Choroid plexus epithelial cell (primary cell): ENCODE data around the gene ZNF764.

Experiments
- DNase-seq: peaks from one replicate; pipeline ENCODE4 v3.0.0-alpha.2; 2010; ENCODE audit warnings: low read depth
- H3K4me3 ChIP-seq: 2 replicates; pipeline ENCODE4 v1.5.1; 2011; ENCODE audit warnings: low read depth, mild to moderate bottlenecking, control low read depth, low read length, moderate library complexity
- TF ChIP-seq, protein P1 (sequence below): conservative IDR thresholded peaks from 2 replicates; pipeline ENCODE4 v1.5.1; 2011; ENCODE audit warnings: low read depth, mild to moderate bottlenecking, control low read depth, inconsistent platforms, low read length, moderate library complexity

ZNF764 gene

DNA sequence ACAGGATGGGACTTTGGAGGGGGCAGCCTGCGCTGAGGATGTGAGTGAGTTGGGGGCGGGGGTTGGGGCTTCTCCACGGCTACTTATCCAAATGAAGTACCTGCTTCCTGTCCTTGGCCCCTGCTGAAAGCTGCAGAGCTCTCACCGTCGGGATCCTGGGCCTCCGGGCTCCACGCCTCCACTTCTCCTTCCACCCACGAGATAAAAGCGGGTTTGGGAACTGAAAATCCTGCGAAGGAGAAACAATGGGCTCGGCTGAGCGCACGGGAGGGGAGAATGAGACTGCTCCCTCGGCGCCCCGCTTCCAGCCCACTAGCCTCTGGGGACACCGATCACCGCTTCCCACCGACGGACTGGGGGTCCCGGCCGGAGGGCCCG, 26.8 kb upstream of the ZNF764 start:
- TF ChIP-seq, protein P1, sequence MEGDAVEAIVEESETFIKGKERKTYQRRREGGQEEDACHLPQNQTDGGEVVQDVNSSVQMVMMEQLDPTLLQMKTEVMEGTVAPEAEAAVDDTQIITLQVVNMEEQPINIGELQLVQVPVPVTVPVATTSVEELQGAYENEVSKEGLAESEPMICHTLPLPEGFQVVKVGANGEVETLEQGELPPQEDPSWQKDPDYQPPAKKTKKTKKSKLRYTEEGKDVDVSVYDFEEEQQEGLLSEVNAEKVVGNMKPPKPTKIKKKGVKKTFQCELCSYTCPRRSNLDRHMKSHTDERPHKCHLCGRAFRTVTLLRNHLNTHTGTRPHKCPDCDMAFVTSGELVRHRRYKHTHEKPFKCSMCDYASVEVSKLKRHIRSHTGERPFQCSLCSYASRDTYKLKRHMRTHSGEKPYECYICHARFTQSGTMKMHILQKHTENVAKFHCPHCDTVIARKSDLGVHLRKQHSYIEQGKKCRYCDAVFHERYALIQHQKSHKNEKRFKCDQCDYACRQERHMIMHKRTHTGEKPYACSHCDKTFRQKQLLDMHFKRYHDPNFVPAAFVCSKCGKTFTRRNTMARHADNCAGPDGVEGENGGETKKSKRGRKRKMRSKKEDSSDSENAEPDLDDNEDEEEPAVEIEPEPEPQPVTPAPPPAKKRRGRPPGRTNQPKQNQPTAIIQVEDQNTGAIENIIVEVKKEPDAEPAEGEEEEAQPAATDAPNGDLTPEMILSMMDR, result no peak
- peak; percentile 24 for DNase-seq
- H3K4me3 ChIP-seq, result peak overlapping the region; percentile 85

DNA sequence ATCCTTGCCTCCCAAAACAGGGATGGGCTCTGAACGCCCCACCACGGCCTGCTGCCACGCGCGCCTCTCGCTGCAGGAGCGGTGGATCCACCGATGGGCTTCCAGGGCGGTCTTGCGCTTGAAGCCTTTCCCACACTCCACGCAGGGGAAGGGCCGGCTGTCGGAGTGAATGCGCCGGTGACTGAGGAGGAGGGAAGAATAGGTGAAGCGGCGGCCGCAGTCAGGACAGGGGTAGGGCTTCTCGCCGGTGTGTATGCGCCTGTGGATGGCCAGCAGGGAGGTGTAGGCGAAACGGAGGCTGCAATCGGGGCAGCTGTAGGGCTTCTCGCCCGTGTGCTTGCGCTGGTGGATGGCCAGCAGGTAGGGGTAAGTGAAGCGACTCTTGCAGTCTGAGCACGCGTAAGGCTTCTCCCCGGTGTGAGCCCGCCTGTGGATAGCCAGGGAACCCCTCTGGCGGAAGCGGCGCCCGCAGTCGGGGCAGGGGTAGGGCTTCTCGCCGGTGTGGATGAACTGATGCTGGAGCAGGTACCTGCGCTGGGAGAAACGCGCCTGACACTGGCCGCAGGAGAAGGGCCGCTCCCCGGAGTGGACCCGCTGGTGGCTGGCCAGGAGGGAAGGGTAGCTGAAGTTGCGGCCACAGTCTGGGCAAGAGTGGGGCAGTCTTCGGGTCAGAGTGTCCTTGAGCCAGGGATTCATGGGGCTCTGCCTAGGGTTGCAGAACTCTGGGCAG, 24.6 kb upstream of the ZNF764 start:
- TF ChIP-seq, protein P1, result no peak
- H3K4me3 ChIP-seq, result no peak overlapping the region
- DNase-seq, result no peak

DNA sequence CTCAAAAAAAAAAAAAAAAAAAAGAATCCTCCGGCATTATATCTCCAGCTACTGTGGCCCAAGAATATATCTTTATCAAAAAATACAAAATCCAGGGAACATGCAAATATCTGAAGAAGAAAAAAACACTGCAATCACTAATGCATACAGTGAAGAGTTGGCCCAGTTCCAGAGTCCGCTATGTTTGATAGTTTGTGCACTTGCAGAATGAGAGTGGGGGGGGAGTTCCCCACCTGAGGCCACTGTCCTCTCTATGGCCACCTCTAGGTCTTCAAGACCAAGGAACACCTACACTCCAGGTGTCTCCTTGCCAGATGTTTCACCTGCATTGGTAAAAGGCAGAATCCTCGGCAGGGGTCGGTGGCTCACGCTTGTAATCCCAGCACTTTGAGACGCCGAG, 23.3 kb upstream of the ZNF764 start:
- TF ChIP-seq, protein P1, result no peak
- H3K4me3 ChIP-seq, result no peak overlapping the region
- DNase-seq, result no peak

DNA sequence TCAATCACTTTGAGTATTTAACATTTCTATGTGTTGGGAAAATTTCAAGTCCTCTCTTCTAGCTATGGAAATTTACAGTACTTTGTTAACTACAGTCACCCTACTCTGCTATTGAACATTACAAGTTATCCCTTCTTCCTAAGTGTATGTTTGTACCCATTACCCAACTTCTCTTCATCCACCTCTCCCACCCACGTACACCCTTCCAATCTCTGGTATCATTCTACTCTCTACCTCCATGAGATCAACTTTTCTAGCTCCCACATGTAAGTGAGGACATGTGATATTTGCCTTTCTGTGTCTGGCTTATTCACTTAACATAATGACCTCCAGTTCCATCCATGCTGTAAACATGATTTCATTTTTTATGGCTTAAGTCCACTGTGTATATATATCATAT, 16.5 kb upstream of the ZNF764 start:
- DNase-seq, result no peak
- TF ChIP-seq, protein P1, result no peak

DNA sequence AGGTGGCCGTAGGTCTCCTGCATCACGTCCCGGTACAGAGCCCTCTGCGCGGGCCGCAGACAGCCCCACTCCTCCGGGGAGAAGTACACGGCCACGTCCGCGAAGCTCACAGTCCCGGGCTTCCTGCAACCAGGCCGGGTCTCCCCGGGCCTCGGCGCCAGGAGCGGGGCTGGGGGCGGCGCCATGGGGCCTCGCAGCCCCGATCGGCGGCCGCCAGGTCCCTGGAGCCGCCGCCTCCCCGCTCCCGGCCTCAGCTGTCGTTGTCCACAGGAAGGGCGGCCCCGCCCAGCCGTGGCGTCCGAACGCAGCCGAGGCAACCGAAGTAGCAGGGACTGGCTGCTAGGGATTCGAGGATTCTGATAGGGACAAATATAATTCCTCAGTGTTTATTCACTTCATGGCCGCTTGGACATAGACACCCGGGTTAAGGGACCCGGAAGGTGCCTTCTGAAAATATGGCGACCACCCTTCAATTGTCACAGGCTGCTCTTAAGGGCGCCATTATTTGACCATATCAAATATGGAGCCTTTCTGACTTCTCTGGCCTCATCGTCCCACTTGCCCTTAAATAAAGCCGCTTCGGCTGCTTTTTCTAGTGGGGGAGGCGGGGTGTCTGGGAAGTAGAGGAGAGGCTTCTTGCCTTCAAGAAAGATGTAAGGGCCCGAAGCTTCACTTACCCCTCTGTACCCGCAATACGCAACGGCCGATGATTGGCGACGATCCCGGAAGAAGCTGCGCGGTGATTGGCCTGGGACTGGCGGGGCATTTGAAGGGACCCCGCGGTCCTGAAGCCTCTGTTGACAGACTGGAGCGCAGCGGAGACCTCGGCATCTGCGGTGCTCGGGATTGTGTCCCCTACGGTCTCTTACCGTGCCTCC, 13.5 kb upstream of the ZNF764 start, which contains the start of gene ZNF688:
Gene ZNF688 (minus strand): TSS at position 270 of the 878 bp plus-strand sequence. CDS start 85 bp downstream, at position 185.
- H3K4me3 ChIP-seq, result peak within 1 kb of the TSS; percentile 71
- TF ChIP-seq, protein P1, result no peak
- DNase-seq, result peak; percentile 99

More for the DNA sequence above, 16.5 kb upstream of the ZNF764 start:
- H3K4me3 ChIP-seq, result no peak overlapping the region

DNA sequence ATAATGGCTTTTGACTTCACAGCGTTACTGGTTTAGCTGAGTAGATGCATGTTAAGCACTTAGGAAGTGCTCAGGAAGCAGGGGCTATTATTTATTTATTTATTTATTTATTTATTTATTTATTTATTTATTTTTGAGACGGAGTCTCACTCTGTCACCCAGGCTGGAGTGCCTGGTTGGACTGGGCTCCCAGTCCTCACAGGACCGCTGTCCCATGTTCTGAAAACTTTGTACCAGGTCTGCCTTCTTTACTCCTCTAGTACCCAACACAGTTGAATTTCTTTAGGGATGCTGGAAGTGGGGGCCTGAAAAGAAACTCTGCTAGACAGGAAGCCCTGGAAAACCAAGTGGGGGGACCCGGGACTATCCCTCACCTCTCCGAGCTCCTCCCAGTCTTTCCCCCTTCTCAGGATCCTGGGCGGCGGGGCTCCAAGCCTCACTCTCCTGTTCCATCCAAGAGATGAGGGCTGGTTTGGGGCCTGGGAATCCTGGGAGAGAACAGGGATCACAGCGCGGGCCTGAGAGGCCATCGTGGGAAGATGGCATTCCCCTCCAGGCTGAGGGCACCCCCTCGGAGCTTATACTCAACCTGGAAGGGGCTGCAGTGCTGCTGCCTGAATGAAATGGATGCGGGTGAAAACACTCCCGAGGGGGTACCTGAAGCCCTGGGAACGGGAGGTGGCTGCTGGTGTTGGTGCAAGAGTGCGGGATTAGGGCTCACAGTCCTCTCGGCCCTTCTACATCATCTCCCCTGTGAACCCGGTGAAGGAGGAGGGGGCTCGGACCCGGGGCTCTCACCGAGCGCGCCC, 12.7 kb upstream of the ZNF764 start:
- H3K4me3 ChIP-seq, result peak overlapping the region; percentile 71
- peak; percentile 43 for DNase-seq
- TF ChIP-seq, protein P1, result no peak
